IMR-90 (cell line): ENCODE measurements around the gene WBP2NL. TPM values are rescaled to one million over a fixed set of nuclear protein-coding genes. Genes with fewer than 3 reads are reported as not detected.

ENCODE experiments used
- ATAC-seq: fragments of 200-7000 bp; cut with Tn5 transposase; 2 replicates; pipeline ENCODE4 v1.9.1; 2020; ENCODE audit warnings: low read depth, mild to moderate bottlenecking, moderate library complexity
- BruUV-seq: library from RNA; stranded (reverse); fragments of 400-500 nt; replicated peaks from 2 replicates; lab custom pipeline; 2021; lab: Mats Ljungman, UMichigan
- CTCF ChIA-PET: fragments of 300-600 bp; formaldehyde crosslinking; extraction: SDS; loops from one replicate; lab custom pipeline; 2021; ENCODE audit warnings: antibody characterized with exemption; lab: Yijun Ruan, JAX
- POLR2A ChIA-PET: fragments of 300-600 bp; sonication (Branson Sonifier 250); formaldehyde crosslinking; loops from one replicate; lab custom pipeline; 2022; ENCODE audit warnings: antibody characterized with exemption; ENCODE audit not compliant: unreplicated experiment; lab: Charles Lee
- DNase-seq: peaks from one replicate; pipeline ENCODE4 v3.0.0; 2013
- H2AFZ ChIP-seq: replicated peaks from 2 replicates; pipeline ENCODE3; 2013; ENCODE audit warnings: low read length, mild to moderate bottlenecking; ENCODE audit not compliant: poor library complexity
- H2AK5ac ChIP-seq: 2 replicates; pipeline ENCODE4 v1.6.1; 2013; ENCODE audit warnings: low read depth, low read length, inconsistent platforms
- H2AK9ac ChIP-seq: replicated peaks from 2 replicates; pipeline ENCODE3; 2013; ENCODE audit warnings: mild to moderate bottlenecking, low read depth, low read length, moderate library complexity; ENCODE audit not compliant: poor library complexity
- H2BK120ac ChIP-seq: 2 replicates; pipeline ENCODE4 v1.6.1; 2013; ENCODE audit warnings: low read depth, low read length, inconsistent platforms
- H2BK15ac ChIP-seq: 3 replicates; pipeline ENCODE4 v1.6.1; 2013; ENCODE audit warnings: low read depth, low read length, inconsistent platforms
- H2BK20ac ChIP-seq: 2 replicates; pipeline ENCODE4 v1.6.1; 2013; ENCODE audit warnings: low read depth, mild to moderate bottlenecking, inconsistent platforms, low read length, moderate library complexity
- H2BK5ac ChIP-seq: 2 replicates; pipeline ENCODE4 v1.6.1; 2013; ENCODE audit warnings: mild to moderate bottlenecking, low read depth, low read length, inconsistent platforms; ENCODE audit not compliant: poor library complexity, severe bottlenecking
- H3K14ac ChIP-seq: replicated peaks from 2 replicates; pipeline ENCODE4 v1.6.1; 2013; ENCODE audit warnings: low read depth, low read length, inconsistent platforms
- H3K18ac ChIP-seq: 2 replicates; pipeline ENCODE4 v1.6.1; 2013; ENCODE audit warnings: low read depth, low read length, control low read depth
- H3K23ac ChIP-seq: 2 replicates; pipeline ENCODE4 v1.6.1; 2013; ENCODE audit warnings: low read depth, low read length, inconsistent platforms
- H3K27ac ChIP-seq: 2 replicates; pipeline ENCODE4 v1.5.1; 2013; ENCODE audit warnings: mild to moderate bottlenecking, control low read depth, low read length; ENCODE audit not compliant: insufficient read depth
- H3K27me3 ChIP-seq: 2 replicates; pipeline ENCODE4 v1.6.1; 2013; ENCODE audit warnings: low read length; ENCODE audit not compliant: control insufficient read depth, insufficient read depth
- H3K36me3 ChIP-seq: 2 replicates; pipeline ENCODE4 v1.6.1; 2013; ENCODE audit warnings: low read length, mixed read lengths; ENCODE audit not compliant: control insufficient read depth, insufficient read depth
- H3K4ac ChIP-seq: 2 replicates; pipeline ENCODE4 v1.6.1; 2013; ENCODE audit warnings: low read depth, low read length, inconsistent platforms
- H3K4me1 ChIP-seq: 2 replicates; pipeline ENCODE4 v1.6.1; 2013; ENCODE audit warnings: low read length, mixed read lengths; ENCODE audit not compliant: control insufficient read depth, insufficient read depth
- H3K4me2 ChIP-seq: 2 replicates; pipeline ENCODE4 v1.6.1; 2013; ENCODE audit warnings: low read depth, mild to moderate bottlenecking, control low read depth, low read length, moderate library complexity
- H3K4me3 ChIP-seq: 2 replicates; pipeline ENCODE4 v1.5.1; 2013; ENCODE audit warnings: low read depth, mild to moderate bottlenecking, control low read depth, low read length, moderate library complexity; ENCODE audit not compliant: insufficient read depth
- H3K56ac ChIP-seq: 2 replicates; pipeline ENCODE4 v1.6.1; 2013; ENCODE audit warnings: low read length, inconsistent platforms; ENCODE audit not compliant: insufficient read depth; ENCODE audit errors: extremely low read depth
- H3K79me1 ChIP-seq, 2 experiments: 2 replicates each; pipeline ENCODE4 v1.6.1; 2013; ENCODE audit warnings: low read length in 2 of 2, inconsistent platforms in 1 of 2, low read depth in 1 of 2
- H3K9ac ChIP-seq: 2 replicates; pipeline ENCODE4 v1.6.1; 2013; ENCODE audit warnings: low read depth, low read length, control low read depth
- H3K9me1 ChIP-seq: 2 replicates; pipeline ENCODE4 v1.6.1; 2013; ENCODE audit warnings: low read length, inconsistent platforms; ENCODE audit not compliant: insufficient read depth
- H3K9me3 ChIP-seq: 2 replicates; pipeline ENCODE4 v1.6.1; 2013; ENCODE audit warnings: low read length; ENCODE audit not compliant: control insufficient read depth, insufficient read depth
- H4K20me1 ChIP-seq: 2 replicates; pipeline ENCODE4 v1.6.1; 2013; ENCODE audit warnings: low read length, inconsistent platforms; ENCODE audit not compliant: insufficient read depth
- H4K5ac ChIP-seq: 2 replicates; pipeline ENCODE4 v1.6.1; 2013; ENCODE audit warnings: mild to moderate bottlenecking, low read depth, low read length, control low read depth
- H4K8ac ChIP-seq, 2 experiments: 2 replicates each; pipeline ENCODE4 v1.6.1; 2013; ENCODE audit warnings: low read depth in 2 of 2, low read length in 2 of 2, control low read depth in 1 of 2, inconsistent platforms in 1 of 2
- H4K91ac ChIP-seq: 2 replicates; pipeline ENCODE4 v1.6.1; 2013; ENCODE audit warnings: low read depth, low read length, inconsistent platforms; ENCODE audit not compliant: insufficient read depth
- CTCF ChIP-seq: conservative IDR thresholded peaks from 2 replicates; pipeline ENCODE4 v1.5.1; 2012; ENCODE audit warnings: mild to moderate bottlenecking, low read depth, low read length, improper control_type of control experiment
- FOS ChIP-seq: fragments of 150-350 bp; IDR thresholded peaks from 2 replicates; pipeline ENCODE4 v1.6.1; 2016; ENCODE audit warnings: low read depth, low read length
- MAFK ChIP-seq: IDR thresholded peaks from 2 replicates; pipeline ENCODE4 v1.6.1; 2012; ENCODE audit warnings: low read depth, low read length, improper control_type of control experiment
- POLR2A ChIP-seq: IDR thresholded peaks from 2 replicates; pipeline ENCODE4 v1.6.1; 2012; ENCODE audit warnings: mild to moderate bottlenecking, low read depth, low read length
- RCOR1 ChIP-seq: IDR thresholded peaks from 2 replicates; pipeline ENCODE4 v1.6.1; 2012; ENCODE audit warnings: mild to moderate bottlenecking, low read length, improper control_type of control experiment; ENCODE audit not compliant: insufficient replicate concordance
- WGBS, 2 experiments: methylation state at CpG; one replicate each; pipeline versions ENCODE4 v1.1.5 to v1.1.7; 2013; ENCODE audit warnings: missing lambda C conversion rate in 2 of 2; ENCODE audit not compliant: insufficient read length in 1 of 2; ENCODE audit errors: extremely low coverage in 2 of 2; 5-methylcytosine and 5-hydroxymethylcytosine counted together
- dilution Hi-C: fragments of 300-500 bp; cut with HindIII; formaldehyde crosslinking; loops from one replicate; pipeline ENCODE4 v1.14.3; 2018; ENCODE audit warnings: low sequenced_read_pairs; ENCODE audit not compliant: unreplicated experiment
- in situ Hi-C: fragments of 300-500 bp; cut with MboI; formaldehyde crosslinking; loops from 3 replicates; pipeline ENCODE4 v1.14.3; 2019; ENCODE audit warnings: low sequenced_read_pairs, inconsistent platforms, mixed read lengths
- intact Hi-C: fragments of 100-400 bp; cut with micrococcal nuclease; formaldehyde crosslinking; loops from 2 replicates; pipeline ENCODE4 v1.10.0; 2022
- polyA plus RNA-seq, 3 experiments: library from polyadenylated mRNA; depleted of rRNA; stranded (reverse); fragments of >200 nt; gene quantifications; 2 replicates each; pipeline ENCODE4 v1.2.3, GENCODE V29; 2012; ENCODE audit warnings: low replicate concordance in 1 of 3
- total RNA-seq: library from RNA; depleted of rRNA; stranded (reverse); fragments of >200 nt; gene quantifications from 2 replicates; pipeline ENCODE4 v1.2.3, GENCODE V29; 2012

WBP2NL gene
- total and polyA plus RNA-seq, 2 of the 4 experiments (the other 2 are of a cell fraction) = not detected

GRCh38 chr22:42073621-42074041, 75.0 kb downstream of the WBP2NL start:
- peaks cover 15% of the 10 kb centered on the region; the same call in 1 of the 2 replicates for H3K9me1 ChIP-seq
- peak overlapping the region; percentile 91; the same call in 1 of the 2 replicates for H3K14ac ChIP-seq
- peak overlapping the region; percentile 92 for H3K4ac ChIP-seq
- CTCF ChIA-PET = no interaction called here
- peak overlapping the region; percentile 84 for H2BK5ac ChIP-seq
- peaks cover 13% of the 10 kb centered on the region for H3K4me1 ChIP-seq
- H3K27me3 ChIP-seq = no peaks in the 10 kb centered on the region
- peak overlapping the region; percentile 84 for H3K4me3 ChIP-seq
- peak overlapping the region; percentile 45 for H3K4me2 ChIP-seq
- POLR2A ChIA-PET = no interaction called here
- no peak for TF ChIP-seq MAFK
- TF ChIP-seq CTCF = no peak
- no peak for TF ChIP-seq FOS
- TF ChIP-seq POLR2A = no peak
- no peak for TF ChIP-seq RCOR1
- peak overlapping the region; percentile 96 for H4K5ac ChIP-seq
- H4K8ac ChIP-seq = peak overlapping the region; percentile 97
- no peak overlapping the region for H2BK20ac ChIP-seq
- peak overlapping the region; percentile 95 for H2AFZ ChIP-seq
- intact Hi-C loops = no loop called here
- no peak overlapping the region; the same call in 1 of the 2 replicates for H3K56ac ChIP-seq
- no peaks in the 10 kb centered on the region for H3K9me3 ChIP-seq
- dilution Hi-C loops = no loop called here
- BruUV-seq = no TSS peak
- H4K20me1 ChIP-seq = 0 out of 2 replicates have a peak, but pooled peaks cover 4% of the 10 kb centered on the region
- 60% methylated on average over 1 of the region's 14 CpGs; no CpG with 5 or more reads in 1 of the 2 experiments for WGBS, 2 experiments
- in situ Hi-C loops = no loop called here
- peak overlapping the region; percentile 97 for H2AK9ac ChIP-seq
- peak overlapping the region; percentile 56 for H2AK5ac ChIP-seq
- peaks cover 15 to 53% of the 10 kb centered on the region in 2 experiments; a peak in 3 of 4 replicates for H3K79me1 ChIP-seq
- DNase-seq = no peak
- peaks cover 11% of the 10 kb centered on the region for H3K36me3 ChIP-seq
- ATAC-seq = no peak
- peak overlapping the region; percentile 36; the same call in 1 of the 2 replicates for H2BK120ac ChIP-seq
- H4K91ac ChIP-seq = peak overlapping the region; percentile 88
- peak overlapping the region; percentile 17; the same call in 1 of the 2 replicates for H3K23ac ChIP-seq
- H2BK15ac ChIP-seq = no peak overlapping the region
- no peak overlapping the region; the same call in 1 of the 2 replicates for H3K18ac ChIP-seq
- peak overlapping the region; percentile 84 for H3K27ac ChIP-seq
- H3K9ac ChIP-seq = peak overlapping the region; percentile 95
